ENCODE measurements around the gene TREM2.
"Not testable (repeated sequence)": the region's sequence is repeated elsewhere in the genome, so short reads cannot be mapped to it uniquely, and the experiment has no call there.

The TREM2 gene

DNA sequence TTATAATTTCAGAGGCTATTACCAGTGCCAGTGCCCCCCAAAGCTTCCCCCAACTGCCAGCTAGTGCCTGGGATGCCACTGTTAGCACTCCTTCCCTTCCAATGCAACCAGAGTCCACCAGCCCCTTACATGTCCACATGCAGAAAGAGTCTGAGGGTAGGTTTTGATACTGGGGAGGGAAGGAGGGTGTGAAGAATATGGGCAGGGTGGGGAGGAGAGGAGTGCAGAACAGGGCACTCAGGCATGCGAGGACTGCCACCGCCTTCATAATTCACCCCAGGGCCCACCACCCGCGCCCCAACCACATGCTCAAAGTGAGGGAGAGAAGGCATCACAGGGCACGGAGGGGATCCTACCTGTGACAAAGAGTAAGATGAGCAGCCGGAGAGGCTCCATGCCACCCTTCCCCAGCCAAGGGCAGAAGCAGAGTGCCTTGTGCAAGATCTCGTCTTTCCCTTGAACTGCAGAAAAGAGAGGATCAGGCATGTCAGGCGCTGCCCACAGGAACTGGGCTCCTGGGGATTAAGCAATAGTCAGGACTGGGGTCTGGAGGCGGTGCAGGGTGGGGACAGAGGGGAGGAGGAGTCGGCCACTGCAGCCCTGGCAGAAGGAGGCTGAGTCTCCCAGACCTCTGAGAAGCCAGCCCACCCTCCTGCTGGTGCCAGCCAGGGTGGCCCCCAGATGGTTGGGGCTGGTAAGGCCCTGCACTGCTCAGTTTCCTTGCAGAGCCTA, at the start of gene TREM2:
Gene TREM2 (minus strand): TSS at position 430 of the 732 bp plus-strand sequence. CDS start 34 bp downstream, at position 396.
- no peak for DNase-seq

DNA sequence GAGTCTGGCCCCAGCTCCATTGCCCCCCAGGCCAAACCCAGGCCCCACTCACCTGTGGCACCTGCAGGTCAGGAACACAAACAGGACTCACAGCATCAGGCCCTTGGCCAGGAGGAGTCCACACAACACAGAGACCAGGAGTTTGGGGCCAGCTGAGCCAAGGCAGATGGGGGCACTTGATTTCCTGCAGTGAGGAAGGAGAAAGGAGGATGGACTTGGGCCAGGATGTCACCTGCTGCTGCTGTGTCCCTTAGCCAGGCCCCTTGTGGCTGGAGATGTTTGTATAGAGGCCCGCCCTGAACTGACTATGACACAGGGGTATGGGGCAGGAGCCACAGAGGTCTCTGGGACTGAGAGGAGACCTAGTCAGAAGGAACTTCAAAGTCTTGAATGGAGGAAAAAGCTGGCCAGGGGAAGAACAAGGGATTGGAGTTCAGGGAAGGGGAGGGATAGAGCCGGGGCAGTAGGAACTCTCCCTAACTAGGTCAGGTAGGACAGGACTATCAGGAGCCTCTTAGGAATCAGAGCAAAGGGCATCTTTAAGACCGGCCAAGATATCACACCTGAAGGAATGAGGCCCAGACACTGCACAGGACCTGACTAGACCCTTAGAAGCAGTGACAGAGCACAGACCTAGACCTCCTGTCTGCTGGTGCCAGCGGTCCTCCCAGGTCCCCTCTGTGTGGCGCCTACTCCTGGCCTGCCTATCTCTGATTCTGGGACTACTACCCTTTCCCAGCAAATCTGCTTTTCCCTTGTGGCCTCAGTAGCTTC, 46.8 kb upstream of the TREM2 start:
- no peak for DNase-seq

DNA sequence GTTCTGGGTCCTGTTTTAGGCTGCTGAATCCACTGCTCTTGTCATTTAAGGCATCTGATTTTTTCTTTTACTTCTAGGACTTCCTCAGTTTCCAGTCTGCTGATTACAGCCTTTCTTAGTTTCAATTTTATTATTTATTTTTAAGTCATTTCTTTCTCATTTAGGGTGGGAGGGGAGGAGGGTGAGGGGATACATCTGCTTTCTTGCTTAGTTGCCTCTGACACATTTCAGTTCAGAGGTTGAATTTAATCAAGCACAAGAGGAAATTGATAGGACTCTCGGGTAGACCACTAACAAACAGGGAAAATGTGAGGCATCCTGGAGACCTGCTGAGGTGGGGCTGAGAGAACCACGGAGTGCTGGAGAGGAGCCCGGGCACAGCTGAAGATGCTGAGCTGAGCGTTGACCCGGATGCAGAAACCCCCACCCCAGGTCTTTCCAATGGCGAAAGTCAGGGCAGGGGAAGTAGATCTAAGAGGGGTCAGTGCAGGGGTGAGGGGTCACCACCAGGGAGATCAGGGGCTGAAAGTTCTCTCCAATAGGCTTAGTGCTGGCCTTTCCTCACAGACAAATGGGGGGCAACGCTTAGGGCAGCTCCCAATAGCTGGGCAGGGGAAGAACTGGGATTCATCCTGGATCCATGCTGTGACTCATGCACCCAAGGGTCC, 45.7 kb upstream of the TREM2 start:
- no peak for DNase-seq

DNA sequence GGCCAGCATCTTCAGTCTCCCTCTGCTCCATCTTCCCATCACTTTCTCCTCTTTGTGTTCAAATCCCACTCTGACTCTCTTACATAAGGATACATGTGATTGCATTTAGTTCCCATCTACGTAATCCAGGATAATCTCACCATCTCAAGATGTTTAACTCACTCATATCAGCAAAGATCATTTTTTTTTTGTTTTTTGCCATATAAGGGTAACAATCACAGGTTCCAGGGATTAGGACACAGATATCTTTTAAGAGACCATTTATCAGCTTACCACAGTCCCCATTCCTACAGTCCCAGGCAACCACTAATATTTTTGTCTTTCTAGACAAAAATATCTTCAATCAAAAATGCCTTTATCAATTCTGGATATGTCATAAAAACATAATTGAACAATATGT, 41.2 kb upstream of the TREM2 start:
- DNase-seq = no peak

DNA sequence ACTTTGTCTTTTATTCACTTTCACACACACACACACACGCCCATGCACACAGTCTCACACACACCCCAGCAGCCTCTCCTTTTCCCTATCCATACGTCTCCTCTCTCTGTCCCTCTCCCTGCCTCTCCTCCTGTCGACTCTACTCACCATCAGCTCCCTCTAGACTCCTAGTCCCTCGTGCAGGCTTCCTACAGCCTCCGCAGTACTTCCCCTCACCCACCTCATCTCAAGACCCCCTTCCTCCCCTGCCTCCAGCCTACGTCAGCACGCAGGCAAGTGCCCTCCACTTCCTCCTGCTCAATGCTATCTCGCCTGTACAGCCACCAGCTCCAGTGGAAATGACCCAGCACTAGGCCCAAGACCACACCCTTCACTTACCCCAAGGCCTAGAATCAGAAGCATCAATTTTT, 38.9 kb upstream of the TREM2 start:
- DNase-seq = no peak

DNA sequence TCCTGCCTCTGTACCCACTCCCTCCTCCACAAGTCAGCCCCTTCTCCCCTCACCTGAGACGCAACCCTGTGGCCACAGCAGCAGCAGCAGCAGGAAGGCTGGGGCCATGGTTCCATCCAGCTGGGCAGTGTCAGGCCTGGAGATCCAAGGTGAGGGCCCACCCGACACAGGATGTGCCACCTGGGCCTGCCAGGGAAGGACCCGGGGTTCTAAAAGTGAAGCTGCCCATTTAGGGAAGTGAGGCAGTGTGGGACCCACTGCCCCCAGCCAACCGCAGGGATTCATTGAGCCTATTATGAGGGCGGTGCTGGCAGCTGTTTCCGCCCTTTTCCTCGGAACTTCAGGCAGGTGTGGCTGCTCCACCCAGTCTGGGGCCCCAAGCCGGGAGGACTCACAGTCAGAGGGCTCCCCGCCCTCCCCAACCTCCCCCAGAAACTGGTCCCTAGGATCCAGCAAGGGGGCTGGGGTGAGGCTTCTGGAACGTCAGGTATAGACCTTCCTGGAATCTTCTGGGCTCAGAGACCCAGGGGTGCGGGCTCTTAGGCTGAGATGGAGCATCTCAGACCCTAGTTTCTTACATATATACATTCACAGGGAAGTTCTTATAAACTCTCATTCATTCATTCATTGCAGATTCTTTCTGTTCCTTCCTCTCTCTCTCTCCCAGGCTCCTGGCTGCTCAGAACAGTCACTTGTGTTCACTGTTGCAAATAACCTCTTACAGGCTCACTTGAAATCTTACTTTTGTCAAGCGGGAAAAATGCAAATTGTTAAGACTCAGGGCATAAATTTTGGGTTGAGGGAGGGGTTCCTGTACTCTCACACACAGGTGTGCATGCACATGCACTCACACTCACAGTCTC, 38.2 kb upstream of the TREM2 start, which contains the start of gene TREML2:
Gene TREML2 (minus strand): TSS at position 249 of the 863 bp plus-strand sequence. CDS start 141 bp downstream, at position 108.
- DNase-seq = peak; percentile 52

DNA sequence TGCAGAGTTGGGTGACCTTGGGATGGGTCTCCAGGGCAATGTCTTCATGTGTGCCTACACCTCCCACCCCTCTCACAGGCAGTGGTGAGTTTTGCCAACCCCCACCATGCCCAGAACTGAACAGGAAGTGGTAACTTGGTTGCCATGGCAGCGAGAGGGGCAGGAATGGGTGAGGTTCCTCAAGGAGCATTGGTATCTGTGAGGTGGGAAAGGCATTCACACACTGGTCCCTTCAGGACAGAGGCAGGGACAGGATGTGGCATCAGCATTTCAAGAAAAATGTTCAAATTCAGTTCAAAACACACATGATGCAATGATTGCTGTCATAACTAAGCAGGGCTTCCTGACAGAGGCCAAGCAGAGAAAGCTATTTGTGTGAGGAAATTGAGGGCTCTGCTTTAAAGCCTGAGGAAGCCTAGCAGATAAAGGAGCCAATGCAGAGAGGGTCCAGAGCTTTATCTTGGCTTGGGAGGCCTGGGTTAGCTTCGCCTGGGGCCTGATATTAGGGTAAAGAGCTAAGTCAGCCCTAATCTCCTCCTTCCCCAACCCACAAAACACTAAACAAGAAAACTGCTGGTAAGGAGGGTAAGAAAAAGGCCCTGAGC, 37.5 kb upstream of the TREM2 start:
- peak; percentile 52 for DNase-seq

DNA sequence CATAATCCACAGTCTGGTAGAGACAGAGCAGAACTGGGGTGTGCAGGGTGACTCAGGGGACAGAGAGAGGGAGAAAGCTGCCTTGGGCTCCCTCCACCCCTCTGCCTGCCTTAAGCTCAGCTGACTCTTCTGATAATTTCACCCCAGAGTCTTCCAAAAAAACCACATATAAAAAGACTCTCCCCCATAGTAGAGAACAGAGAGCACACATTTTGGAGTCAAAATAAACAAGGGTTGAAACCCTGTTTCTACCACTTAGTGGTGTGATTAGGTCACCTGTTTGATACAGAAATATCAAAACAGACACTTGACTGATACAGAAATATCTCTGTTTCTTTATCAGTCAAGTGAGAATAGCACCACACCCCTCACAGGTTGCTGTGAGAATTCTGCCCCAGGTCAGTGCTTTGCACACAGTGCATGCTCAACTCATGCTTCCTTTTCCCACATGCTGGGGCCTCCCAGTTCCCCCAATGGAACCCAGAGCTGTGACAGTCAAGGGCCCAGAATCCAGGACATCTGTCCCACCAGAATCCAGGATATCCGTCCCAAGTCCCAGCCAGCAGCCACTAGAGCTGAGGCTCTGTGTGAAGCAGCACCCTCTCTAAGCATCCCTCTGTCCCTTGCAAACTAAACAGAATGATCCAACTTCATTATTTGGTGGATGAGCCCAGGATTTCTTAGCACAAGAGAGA, 36.8 kb upstream of the TREM2 start:
- DNase-seq = peak; percentile 39

DNA sequence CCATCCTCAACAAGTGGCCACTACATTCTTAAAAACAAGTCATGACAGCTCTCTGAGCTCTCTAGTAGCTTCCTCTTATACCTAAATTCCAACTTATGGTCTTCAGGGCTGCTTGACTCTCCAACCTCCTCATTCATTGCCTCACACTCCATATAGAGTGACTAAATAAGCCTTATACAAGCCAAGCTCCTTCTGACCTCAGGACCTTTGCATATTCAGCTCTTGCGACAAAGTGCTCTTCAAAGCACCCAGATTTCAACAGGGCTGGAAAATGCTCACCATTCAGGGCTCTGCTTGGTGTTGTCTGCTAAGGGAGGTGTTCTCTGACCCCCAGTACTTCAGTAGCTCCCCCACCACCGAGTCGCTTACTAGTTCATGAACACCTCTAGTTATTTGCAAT, 34.3 kb upstream of the TREM2 start:
- DNase-seq = no peak

DNA sequence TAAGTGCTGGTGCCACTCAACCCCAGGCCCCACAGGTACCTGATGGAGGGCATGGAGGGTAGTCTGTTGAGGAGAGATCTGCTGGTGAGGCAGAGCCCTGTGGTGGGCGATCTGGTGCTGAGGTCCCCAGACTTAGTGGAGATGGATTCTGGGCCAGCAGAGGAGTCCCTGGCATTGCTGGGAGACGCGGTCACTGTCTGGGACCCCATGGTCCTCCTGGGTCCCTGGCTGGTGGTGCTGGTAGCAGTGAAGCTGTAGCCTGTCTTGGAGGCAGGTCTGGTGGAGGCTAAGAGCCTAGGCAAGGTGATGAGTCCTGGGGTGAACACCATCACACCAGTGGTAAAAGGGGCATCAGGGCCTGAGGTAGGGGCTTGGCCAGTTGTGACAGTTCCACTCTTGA, 31.5 kb upstream of the TREM2 start:
- no peak for DNase-seq

DNA sequence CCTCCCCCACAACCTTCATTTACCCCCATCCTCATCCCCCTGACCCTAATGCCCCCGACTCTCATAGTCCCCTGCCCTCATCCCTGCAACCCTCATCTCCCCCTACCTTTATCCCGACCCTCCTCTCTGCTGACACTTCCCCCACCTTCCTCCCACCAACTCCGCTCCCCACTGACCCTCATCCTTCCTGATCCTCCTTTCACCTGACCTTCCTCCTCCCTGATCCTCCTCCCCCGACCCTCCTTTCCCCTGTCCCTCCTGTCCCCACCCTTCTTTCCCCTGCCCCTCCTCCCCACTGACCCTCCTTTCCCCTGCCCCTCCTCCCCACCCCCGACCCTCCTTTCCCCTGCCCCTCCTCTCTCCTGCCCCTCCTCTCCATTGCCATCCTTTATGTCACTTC, 31.0 kb upstream of the TREM2 start:
- DNase-seq = no peak

DNA sequence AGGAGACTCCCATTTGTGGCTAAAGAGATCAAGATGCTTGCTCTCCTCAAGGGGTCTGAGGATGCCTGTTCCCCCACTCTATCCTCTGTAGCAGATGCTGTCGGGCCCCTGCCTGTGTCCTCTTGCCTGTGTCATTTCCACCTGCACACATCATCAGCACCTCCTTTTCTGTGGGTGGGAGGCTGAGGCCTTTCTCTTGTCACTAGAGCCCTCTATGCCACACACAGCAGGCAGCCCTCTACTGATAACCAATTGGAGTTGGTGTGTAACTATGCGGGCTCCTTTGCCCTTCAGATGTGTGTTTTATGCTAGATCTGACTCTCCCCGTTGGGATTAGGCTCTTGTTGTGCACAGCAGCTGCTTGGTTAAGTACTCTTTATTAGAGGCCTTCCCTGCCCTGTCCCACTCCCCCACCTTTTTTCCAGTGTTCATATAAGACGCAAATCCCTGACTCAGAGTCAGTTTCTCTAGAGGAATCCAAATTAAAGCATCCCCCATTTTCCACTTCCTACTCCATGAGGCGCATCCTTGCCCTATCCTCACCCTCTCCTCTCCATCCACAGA, 30.3 kb upstream of the TREM2 start:
- DNase-seq = no peak

DNA sequence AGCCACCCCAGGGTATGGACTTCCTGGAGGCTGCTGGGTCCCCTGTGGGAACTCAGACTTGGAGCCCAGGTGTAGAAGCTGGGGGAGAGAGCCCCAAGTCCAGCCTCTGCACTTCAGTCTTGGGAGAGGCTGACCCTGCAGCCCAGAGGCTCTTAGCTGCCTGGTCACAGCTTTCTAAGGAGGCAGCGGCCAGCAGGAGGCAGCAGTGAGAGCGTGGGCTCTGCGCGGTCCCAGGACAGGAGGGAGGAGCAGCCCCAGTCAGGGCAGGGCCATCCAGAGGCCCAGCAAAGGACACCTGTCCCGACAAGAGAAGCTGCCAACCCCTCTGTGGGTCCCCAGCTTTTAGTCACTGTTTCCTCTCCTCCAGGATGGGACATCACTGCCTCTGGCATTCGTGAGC, 28.7 kb upstream of the TREM2 start:
- peak; percentile 37 for DNase-seq

DNA sequence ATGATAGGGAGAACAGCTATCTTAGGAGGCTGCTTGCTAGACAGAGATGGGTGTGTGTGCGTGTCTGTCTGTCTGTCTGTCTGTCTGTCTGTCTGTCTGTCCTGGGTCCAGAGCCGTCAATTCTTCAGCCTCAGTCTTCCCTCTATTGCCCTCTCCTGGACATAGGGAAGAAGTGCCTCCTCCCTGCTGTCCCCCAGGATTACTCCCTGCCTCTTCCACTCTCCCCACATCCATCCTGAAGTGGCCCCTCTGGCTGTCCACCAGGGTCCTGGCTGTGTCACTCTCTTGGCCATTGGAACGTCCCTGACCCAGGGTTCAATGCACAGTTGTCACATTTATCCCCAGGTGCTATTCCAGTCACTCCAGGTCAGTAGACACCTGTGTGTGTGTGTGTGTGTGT, 27.9 kb upstream of the TREM2 start:
- DNase-seq = no peak

DNA sequence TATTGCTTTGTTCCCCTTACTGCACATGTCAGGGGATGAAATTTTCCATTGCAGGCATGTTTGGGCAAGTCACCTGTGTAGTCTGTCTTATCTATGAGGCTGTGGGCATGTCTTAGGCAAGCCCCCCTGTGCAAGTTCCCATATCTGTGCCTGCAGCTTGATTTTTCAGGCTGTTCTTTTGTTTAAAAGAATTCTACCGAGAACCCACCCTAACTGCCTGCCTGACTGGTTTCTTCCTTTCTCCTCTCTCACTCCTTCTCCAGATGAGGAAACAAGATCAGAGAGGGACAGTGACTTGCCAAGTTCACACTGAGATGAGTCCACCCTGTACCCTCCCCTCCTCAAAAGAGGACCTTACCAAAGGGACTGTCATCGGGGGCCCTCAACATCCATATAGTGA, 27.1 kb upstream of the TREM2 start:
- DNase-seq = no peak

DNA sequence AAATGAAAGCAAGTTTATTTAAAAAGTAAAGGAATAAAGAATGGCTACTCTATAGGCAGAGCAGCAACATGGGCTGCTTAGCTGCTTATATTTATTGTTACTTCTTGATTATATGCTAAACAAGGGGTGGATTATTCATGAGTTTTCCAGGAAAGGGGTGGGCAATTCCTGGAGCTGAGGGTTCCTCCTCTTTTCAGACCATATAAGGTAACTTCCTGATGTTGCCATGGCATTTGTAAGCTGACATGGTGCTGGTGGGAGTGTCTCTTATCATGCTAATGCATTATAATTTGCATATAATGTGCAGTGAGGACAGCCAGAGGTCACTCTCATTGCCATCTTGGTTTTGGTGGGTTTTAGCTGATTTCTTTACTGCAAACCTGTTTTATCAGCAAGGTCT, 26.1 kb upstream of the TREM2 start:
- DNase-seq = not testable (repeated sequence)

DNA sequence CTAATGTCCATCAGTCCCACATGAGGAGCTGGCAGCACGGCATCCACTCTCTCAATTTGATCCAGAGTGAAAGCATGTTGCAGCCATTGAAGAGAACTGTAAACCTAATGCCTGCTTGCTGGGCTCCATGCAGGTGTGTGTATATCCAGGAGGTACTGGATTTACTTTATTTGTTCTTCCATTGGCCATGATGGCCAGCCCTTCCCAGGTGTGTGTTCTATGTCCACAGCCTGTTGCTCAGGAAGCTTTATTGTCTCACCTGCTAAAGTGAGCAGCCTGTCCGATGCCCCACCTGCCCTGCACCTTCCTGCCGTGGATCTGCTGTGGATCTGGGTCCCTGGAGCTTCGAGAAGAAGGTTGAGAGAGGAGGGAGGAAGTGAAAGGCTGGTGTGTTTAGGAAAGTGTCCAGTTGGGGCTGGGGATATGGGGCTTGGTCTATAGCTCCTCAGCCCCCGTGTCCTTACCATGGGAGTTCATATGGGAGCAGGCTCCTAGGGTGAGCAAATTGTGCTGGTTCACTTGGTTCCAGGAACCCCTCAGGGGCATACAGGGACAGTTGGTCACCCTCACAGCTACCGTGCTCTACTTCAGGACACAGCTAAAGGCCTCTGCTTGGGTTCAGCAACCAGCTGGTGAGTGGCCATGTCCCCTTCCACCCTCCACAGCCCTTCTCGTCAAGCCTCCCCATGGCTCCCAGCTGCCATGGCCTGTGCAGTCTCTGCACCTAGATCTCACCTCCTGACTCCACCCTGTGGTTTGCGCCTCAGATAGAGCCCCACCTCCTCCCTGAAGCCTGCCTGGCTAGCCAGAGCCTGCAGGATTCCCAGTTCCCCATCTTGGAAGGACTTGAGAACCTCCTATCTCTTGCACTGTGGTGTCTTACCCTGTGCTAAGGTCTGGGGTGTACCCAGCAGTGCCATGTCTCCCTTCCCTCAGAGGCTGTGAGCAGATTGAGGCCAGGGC, 25.3 kb upstream of the TREM2 start:
- no peak for DNase-seq

DNA sequence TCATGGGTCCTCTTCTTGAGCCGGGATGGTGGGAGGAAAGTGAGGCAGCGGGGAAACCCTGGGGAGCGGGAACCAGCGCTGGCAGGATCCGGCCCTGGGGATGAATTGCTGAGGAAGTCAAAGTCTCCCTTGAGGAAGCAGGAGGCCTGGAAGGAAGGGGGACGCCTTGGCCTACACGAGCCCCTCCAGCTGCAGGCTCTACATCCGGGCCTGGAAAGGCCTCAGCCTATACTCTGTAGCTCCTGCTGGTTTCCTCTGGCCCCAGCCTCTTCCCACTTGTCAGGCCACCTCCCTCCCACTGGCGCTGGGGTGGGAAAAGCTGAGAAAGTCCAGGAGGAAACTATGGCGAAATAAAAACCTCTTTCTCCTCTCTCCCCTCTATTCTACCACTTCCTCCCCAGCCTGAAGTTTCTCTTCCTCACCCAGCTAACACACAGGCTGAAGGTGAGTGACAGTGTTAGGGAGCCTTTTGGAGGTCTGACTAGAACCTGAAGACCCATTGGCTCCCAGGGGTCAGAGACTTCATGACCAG, 23.2 kb upstream of the TREM2 start:
- no peak for DNase-seq

DNA sequence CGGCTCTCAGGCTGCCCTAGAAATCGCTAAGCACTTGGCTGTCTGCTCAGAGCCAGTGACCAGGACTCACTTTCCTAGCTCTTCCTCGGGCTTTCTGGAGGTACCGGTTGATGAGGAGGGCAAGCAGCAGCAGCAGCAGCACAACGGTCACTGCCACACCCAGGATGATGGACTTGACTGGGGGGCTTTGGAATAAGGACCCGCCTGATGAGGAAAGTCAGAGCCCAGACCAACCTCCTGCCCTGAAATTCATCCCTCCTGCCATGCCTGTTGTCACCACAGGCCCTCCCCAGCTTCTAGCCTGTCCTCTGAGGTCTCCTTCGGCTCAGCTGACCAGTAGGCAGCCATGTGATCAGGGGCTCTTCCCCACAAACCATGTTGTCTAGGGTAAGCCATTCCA, 21.8 kb upstream of the TREM2 start:
- no peak for DNase-seq
